ENCODE data around the gene PPM1L.

The PPM1L gene

GRCh38 chr3:160758929-160759577 is 3.0 kb downstream of the PPM1L start:
- TF ChIP-seq, protein P1, sequence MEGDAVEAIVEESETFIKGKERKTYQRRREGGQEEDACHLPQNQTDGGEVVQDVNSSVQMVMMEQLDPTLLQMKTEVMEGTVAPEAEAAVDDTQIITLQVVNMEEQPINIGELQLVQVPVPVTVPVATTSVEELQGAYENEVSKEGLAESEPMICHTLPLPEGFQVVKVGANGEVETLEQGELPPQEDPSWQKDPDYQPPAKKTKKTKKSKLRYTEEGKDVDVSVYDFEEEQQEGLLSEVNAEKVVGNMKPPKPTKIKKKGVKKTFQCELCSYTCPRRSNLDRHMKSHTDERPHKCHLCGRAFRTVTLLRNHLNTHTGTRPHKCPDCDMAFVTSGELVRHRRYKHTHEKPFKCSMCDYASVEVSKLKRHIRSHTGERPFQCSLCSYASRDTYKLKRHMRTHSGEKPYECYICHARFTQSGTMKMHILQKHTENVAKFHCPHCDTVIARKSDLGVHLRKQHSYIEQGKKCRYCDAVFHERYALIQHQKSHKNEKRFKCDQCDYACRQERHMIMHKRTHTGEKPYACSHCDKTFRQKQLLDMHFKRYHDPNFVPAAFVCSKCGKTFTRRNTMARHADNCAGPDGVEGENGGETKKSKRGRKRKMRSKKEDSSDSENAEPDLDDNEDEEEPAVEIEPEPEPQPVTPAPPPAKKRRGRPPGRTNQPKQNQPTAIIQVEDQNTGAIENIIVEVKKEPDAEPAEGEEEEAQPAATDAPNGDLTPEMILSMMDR (IDR thresholded peaks at IDR 0.05; ENCODE audit: control extremely low read depth, extremely low read depth, low read depth, missing control alignments): no peak
- DNase-seq (ENCODE audit: extremely low spot score): no peak
- CTCF ChIA-PET: interaction anchor here (1.3 kb wide), 1 partner anchor 10 kb away, joined by 4 read pairs; no protein-coding TSS in a partner anchor
- POLR2A ChIA-PET: no interaction called here

GRCh38 chr3:160763073-160763472 is 7.0 kb downstream of the PPM1L start:
- ChIA-PET CTCF (interaction anchor here (1.1 to 1.4 kb wide), 3 partner anchors 9 to 178 kb away, joined by 3 to 4 read pairs (median 3); no protein-coding TSS in a partner anchor), POLR2A (no interaction called here)
- TF ChIP-seq, protein P1 (IDR thresholded peaks at IDR 0.05; ENCODE audit: control extremely low read depth, extremely low read depth, low read depth, missing control alignments): no peak

DNA sequence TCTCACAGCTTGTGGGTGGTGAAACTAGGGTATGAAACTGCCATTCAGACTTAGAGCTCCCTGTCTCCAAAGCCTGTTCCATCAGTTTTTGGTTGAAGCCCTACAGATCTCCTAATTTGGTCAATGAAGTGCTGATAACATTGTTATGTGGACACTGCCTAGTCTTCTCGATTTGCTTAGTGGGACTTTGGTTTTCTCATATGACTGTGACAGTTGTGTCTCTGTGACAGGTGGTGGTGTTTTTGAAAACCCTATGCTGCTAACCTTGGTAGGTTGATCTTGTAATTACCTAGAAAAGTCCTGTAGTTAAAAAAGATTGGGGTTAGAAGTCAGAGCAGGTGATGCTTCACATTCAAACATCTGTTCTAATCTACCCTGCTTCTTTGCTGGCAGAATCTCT is 9.2 kb downstream of the PPM1L start:
- TF ChIP-seq, protein P1 (IDR thresholded peaks at IDR 0.05; ENCODE audit: control extremely low read depth, extremely low read depth, low read depth, missing control alignments): no peak
- CTCF ChIA-PET: interaction anchor here (0.8 to 2.0 kb wide), 2 partner anchors 11 to 176 kb away, joined by 3 to 6 read pairs; no protein-coding TSS in a partner anchor
- DNase-seq (ENCODE audit: extremely low spot score): no peak

More at GRCh38 chr3:160763073-160763472, 7.0 kb downstream of the PPM1L start:
- no peak for DNase-seq (ENCODE audit: extremely low spot score)

DNA sequence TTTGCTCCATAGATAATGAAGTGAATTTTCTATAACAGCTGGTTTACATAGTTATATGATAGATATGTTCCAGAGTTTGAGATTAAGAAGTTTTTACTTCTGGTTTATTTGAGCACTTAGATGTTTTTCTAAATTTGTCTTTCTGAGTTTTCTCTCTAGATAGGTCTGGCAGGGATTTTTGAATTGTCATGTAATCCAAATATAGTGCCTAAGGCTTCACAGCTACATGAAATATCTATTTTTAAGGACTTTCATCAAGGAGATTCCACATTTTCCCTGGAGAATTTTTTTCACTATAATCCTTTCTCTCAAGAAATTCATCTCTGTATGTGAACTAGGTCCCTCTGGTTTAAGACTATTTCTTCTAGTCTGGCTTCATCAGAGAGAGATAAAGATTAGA is 12.0 kb downstream of the PPM1L start:
- no peak for DNase-seq (ENCODE audit: extremely low spot score)
- TF ChIP-seq, protein P1 (IDR thresholded peaks at IDR 0.05; ENCODE audit: control extremely low read depth, extremely low read depth, low read depth, missing control alignments): no peak
- POLR2A ChIA-PET: no interaction called here
- CTCF ChIA-PET: interaction anchor here (1.3 to 2.3 kb wide), 2 partner anchors 8 to 173 kb away, joined by 4 to 5 read pairs; no protein-coding TSS in a partner anchor

More for the DNA sequence above, 9.2 kb downstream of the PPM1L start:
- POLR2A ChIA-PET: no interaction called here

- TF ChIP-seq, protein P1 (IDR thresholded peaks at IDR 0.05; ENCODE audit: control extremely low read depth, extremely low read depth, low read depth, missing control alignments): no peak
- ChIA-PET POLR2A (no interaction called here), CTCF (interaction anchor here (1.2 to 1.5 kb wide), 3 partner anchors 9 to 173 kb away, joined by 3 to 4 read pairs (median 3); no protein-coding TSS in a partner anchor)
- DNase-seq (ENCODE audit: extremely low spot score): no peak
These were observed 12.9 kb downstream of the PPM1L start for GRCh38 chr3:160768918-160769317.

- POLR2A ChIA-PET: no interaction called here
- CTCF ChIA-PET: interaction anchor here (0.8 to 1.3 kb wide), 4 partner anchors 9 to 169 kb away, joined by 3 read pairs; no protein-coding TSS in a partner anchor
- TF ChIP-seq, protein P1 (IDR thresholded peaks at IDR 0.05; ENCODE audit: control extremely low read depth, extremely low read depth, low read depth, missing control alignments): no peak
- DNase-seq (ENCODE audit: extremely low spot score): no peak
These were observed 15.9 kb downstream of the PPM1L start for GRCh38 chr3:160771811-160772459.

All from GM10248 (cell line).